Measurements from ENCODE around the gene PLD6. TPM values are rescaled to one million over a fixed set of nuclear protein-coding genes. Genes with fewer than 3 reads are reported as not detected.

The PLD6 gene
- total and polyA plus RNA-seq, 8 donors = 3.4 to 5.9 (median 4.6) TPM

DNA sequence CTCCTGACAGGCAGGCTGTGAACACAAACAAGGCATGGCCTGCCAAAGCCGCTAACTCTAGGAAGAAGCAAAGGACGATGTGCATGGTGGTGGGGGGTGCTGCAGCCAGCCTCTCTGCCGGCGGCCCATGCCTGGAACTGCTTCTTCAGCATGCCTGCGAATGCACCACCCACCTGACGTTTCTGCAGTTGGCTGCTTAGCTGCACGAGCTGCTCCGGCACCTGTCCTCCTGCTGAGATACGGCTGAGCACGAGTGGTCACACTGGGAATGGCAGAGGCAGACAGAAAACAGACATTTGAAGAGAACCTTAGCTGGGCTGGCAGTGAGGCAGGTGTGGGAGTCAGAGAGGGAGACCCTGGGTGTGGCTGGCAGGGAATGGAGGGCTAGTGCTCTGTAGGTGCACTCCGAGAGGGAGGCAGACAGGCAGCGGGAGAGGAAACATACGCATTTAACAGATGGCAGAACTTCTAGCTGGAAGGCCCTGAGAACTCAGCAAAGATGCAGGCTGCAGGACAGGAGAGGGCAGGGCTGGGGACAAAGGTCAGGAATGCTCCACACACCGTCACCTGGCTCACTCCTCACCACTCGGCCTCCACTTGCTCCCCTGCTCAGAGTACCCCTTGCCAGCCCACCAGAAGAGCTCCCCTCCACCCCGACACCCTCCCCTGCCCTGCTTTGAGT lies 25.6 kb upstream of the PLD6 start:
- no peaks in the 10 kb centered on the region for H3K27me3 ChIP-seq
- ATAC-seq = no peak
- H3K27ac ChIP-seq = no peak overlapping the region
- H3K4me3 ChIP-seq = no peak overlapping the region
- no peak for DNase-seq
- H3K4me1 ChIP-seq = peaks cover 9 to 24% of the 10 kb centered on the region in 2 donors
- intact Hi-C loops (cut with DNase I) = no loop called here
- H3K36me3 ChIP-seq = peaks cover 0 to 64% of the 10 kb centered on the region in 2 donors
- no peaks in the 10 kb centered on the region for H3K9me3 ChIP-seq
- TF ChIP-seq, protein P1, sequence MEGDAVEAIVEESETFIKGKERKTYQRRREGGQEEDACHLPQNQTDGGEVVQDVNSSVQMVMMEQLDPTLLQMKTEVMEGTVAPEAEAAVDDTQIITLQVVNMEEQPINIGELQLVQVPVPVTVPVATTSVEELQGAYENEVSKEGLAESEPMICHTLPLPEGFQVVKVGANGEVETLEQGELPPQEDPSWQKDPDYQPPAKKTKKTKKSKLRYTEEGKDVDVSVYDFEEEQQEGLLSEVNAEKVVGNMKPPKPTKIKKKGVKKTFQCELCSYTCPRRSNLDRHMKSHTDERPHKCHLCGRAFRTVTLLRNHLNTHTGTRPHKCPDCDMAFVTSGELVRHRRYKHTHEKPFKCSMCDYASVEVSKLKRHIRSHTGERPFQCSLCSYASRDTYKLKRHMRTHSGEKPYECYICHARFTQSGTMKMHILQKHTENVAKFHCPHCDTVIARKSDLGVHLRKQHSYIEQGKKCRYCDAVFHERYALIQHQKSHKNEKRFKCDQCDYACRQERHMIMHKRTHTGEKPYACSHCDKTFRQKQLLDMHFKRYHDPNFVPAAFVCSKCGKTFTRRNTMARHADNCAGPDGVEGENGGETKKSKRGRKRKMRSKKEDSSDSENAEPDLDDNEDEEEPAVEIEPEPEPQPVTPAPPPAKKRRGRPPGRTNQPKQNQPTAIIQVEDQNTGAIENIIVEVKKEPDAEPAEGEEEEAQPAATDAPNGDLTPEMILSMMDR (IDR thresholded peaks at IDR 0.05) = no peak

DNA sequence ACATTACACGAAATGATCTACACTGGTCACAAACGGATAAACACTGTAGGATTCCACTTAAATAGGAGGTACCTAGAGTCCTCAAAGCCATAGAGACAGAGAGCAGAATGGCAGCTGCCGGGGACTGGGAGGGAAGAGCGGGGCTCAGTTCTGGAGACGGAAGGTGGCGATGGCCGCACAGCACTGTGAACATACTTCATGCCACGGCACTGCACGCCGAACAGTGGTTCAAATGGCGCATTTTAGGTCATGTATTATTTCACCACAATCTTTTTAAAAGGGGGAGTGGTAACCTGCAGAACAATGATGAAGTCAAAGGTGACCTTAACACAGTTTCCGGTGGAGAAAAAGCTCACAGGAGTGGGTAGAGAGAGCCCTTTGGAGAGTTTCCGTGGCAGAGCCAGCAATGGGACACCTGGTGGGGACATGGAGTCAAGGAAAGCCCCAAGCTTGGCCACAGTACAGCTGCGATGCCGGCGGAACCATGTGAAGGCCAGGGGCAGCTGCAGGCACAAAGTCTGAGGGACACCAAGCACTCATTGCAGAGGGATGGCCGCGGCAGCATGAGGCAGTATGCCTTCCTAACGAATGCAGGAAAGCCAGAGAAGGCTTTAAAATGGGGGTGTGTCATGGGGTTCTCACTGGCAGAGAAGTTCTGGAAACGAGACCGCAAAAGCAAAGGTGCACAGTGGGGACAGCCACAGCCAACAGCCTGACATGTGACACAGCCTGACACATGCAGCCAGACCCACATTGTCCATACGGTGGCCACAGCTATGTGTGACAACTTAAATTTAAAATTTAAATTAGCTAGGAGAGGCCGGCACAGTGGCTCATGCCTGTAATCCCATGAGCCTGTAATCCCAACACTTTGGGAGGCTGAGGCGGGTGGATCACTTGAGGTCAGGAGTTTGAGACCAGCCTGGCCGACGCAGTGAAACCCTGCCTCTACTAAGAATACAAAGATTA lies 23.6 kb upstream of the PLD6 start:
- Histone ChIP-seq H3K4me1 (peaks cover 0 to 9% of the 10 kb centered on the region in 2 donors), H3K27ac (no peak overlapping the region), H3K4me3 (no peak overlapping the region), H3K27me3 (no peaks in the 10 kb centered on the region), H3K9me3 (no peaks in the 10 kb centered on the region), H3K36me3 (peaks cover 0 to 85% of the 10 kb centered on the region in 2 donors)
- no peak for DNase-seq
- ATAC-seq = no peak
- TF ChIP-seq, protein P1 (IDR thresholded peaks at IDR 0.05) = no peak
- intact Hi-C loops (cut with DNase I) = no loop called here

DNA sequence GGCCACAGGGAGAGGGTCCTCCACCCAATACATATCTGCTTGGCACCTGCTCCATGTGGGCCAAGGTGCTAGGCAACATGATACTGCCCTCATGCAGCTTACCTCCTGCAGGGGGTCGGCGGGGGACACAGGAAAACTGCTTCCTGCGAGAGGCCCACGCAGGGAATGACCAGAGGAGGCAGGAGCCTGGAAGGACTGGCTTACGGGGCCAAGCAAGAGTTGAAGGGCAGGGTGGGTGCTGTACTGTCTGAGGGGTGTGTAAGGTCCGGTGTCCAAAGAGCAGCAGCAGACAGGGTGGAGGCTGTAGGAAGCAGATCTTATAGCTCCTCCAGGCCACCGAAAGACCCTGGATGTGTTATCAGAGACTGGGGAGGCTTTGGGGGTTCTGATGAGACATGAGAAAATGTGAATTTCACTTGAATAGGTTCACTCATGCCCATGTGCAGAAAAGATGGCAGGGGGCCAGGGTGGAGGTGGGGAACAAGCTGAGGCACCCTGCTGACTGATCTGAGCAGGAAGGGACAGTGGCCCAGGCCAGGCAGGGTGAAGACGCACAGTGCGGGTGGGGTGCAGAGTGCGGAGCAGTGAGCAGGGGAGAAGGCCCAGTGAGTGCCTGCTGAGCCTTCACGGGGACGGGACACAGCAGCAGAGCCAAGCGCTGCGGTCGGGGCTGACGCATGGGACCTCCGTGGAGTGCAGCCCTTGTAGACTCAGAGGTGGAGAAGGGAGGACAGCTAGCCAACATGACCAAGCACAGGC lies 22.6 kb upstream of the PLD6 start:
- no peak overlapping the region for H3K27ac ChIP-seq
- H3K4me1 ChIP-seq = no peaks in the 10 kb centered on the region
- no peaks in the 10 kb centered on the region for H3K27me3 ChIP-seq
- DNase-seq = no peak
- no peak overlapping the region for H3K4me3 ChIP-seq
- H3K9me3 ChIP-seq = no peaks in the 10 kb centered on the region
- intact Hi-C loops (cut with DNase I) = no loop called here
- TF ChIP-seq, protein P1 (IDR thresholded peaks at IDR 0.05) = no peak
- no peak for ATAC-seq
- H3K36me3 ChIP-seq = peaks cover 0 to 95% of the 10 kb centered on the region in 2 donors

DNA sequence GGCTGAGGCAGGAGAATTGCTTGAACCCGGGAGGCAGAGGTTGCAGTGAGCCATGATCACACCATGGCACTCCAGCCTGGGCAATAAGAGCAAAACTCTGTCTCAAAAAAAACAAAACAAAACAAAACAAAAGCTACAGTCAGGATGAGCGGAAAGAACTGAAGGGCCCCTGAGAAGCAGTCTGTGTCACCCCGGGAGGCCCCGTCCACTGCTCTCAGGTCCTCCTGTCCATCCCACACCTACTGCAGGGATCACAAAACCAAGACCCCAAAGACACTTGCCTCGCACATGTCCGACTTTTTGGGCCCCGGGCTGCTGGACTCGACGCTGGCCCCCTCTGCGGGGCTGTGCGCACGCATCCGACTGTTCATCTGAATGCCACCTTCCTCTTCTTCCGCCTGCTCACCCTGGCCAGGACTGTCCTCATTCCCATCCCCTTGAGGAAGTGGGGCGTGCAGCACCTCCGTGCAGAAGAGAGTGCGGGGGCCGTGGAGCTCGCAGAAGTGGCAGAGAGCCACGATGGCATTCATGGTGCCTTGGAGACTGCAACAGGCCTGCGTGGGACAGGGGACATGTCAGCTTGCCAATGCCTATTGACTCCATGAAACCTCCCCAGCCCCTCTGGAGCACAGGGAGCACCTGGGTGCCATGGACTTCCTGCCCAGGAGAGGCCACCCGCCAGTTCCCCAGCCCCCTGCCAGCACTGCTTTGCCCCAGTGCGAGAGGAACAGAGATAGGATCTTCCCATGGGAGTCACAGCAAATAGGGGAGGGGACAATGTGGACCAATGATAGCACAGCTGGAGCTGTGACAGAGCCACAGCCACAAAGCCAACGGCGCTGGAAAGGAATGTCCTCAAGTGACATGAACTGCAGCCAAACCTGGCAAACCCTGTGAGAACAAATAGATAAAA lies 21.7 kb upstream of the PLD6 start:
- intact Hi-C loops (cut with DNase I) = no loop called here
- no peaks in the 10 kb centered on the region for H3K9me3 ChIP-seq
- no peak overlapping the region for H3K4me3 ChIP-seq
- H3K27me3 ChIP-seq = no peaks in the 10 kb centered on the region
- no peak for ATAC-seq
- TF ChIP-seq, protein P1 (IDR thresholded peaks at IDR 0.05) = no peak
- H3K27ac ChIP-seq = no peak overlapping the region
- peaks cover 0 to 100% of the 10 kb centered on the region in 2 donors for H3K36me3 ChIP-seq
- DNase-seq = no peak
- H3K4me1 ChIP-seq = no peaks in the 10 kb centered on the region
